Measurements from ENCODE around the gene TLX2.

DNA sequence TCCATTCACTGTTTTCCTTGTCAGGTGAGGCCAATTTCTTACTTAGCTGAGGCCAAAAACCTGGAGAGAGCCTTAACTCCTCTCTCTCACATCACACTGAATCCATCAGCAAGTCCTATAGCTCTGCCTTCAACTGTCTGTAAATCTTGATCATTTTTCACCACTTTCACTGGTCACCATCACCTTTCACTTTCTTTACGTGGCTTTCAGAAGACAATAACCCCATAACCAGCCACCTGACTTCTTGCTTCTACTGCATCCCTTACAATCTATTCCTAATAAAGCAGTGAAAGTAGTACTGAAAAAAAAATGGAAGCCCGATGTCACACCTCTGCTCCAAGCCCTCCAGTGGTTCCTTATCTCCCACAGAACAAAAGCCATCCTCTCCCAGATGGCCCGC is 31.8 kb downstream of the TLX2 start:
- TF ChIP-seq, protein P1, sequence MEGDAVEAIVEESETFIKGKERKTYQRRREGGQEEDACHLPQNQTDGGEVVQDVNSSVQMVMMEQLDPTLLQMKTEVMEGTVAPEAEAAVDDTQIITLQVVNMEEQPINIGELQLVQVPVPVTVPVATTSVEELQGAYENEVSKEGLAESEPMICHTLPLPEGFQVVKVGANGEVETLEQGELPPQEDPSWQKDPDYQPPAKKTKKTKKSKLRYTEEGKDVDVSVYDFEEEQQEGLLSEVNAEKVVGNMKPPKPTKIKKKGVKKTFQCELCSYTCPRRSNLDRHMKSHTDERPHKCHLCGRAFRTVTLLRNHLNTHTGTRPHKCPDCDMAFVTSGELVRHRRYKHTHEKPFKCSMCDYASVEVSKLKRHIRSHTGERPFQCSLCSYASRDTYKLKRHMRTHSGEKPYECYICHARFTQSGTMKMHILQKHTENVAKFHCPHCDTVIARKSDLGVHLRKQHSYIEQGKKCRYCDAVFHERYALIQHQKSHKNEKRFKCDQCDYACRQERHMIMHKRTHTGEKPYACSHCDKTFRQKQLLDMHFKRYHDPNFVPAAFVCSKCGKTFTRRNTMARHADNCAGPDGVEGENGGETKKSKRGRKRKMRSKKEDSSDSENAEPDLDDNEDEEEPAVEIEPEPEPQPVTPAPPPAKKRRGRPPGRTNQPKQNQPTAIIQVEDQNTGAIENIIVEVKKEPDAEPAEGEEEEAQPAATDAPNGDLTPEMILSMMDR (conservative IDR thresholded peaks at IDR 0.05; ENCODE audit: low read depth, low read length), result no peak
- no peak for TF ChIP-seq EZH2 (IDR thresholded peaks at IDR 0.05; ENCODE audit: borderline replicate concordance, low read depth, low read length, poor library complexity, severe bottlenecking)
